Kidney capillary endothelial cell (primary cell): Measurements from ENCODE around the gene WRNIP1.
"Not testable (repeated sequence)": the region's sequence is repeated elsewhere in the genome, so short reads cannot be mapped to it uniquely, and the experiment has no call there.

Source experiments
- DNase-seq: peaks from one replicate; pipeline ENCODE4 v3.0.0-alpha.2; 2018; ENCODE audit warnings: low spot score

The WRNIP1 gene

DNA sequence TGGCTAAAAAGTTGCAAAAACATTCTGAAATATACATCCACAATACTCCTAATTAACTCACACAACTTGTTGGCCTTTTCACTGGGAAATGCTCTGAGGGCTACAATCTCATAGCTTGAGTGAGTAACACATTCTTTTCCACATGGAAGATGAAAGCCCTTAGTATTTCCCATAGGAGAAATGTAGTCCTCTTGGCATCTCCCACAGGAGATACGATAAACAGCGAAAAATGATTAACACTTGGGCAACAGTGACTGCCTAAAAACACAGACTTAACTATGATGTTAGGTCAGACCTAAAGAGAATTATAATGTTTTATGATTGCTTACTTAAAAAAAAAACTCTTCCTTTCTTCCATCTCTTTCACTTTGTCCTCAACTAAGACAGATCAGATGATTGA lies 23.4 kb upstream of the WRNIP1 start:
- DNase-seq: no peak

DNA sequence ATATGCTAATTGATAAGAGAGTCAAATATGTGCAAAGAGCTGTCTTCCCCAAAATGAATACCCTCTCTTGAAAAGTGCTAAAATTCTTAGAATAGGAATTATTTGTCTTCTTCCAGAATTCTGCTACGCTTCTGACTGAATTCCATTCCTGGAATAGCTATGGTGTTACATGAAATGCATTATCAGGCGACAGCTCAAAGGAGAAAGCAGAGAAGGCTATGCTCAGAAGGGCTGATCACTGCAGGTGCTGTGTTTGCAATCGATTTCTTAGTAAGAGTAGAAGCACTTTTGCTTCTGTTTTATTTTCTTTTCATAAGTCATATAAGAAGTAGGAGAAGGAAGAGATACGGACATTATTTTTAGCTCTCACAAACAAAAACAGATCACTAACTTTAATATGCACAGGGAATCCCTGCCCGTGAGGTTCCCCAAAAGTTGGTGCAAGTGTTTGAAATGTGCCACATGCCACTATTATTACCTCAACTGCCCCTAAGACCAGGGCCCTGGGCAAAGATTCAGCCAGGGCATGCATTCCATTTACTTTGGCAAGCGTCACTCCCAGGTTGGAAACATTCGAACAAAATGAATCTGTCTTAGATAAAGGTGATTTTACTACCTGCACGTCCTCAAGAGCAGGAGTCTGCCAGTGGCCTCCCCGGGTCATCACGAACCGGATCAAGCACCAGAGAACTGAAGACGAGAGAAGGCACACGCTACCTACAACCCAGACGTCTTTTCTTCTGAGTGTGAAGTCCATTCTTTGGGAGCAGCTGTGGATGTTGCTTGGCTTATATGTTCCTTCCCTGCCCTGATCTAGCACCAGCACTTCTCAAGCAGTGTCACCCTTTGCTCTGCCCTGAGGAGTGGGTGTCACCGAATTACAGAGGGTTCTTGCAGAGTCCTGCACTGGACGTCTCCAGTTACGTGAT lies 21.6 kb upstream of the WRNIP1 start:
- DNase-seq: no peak

DNA sequence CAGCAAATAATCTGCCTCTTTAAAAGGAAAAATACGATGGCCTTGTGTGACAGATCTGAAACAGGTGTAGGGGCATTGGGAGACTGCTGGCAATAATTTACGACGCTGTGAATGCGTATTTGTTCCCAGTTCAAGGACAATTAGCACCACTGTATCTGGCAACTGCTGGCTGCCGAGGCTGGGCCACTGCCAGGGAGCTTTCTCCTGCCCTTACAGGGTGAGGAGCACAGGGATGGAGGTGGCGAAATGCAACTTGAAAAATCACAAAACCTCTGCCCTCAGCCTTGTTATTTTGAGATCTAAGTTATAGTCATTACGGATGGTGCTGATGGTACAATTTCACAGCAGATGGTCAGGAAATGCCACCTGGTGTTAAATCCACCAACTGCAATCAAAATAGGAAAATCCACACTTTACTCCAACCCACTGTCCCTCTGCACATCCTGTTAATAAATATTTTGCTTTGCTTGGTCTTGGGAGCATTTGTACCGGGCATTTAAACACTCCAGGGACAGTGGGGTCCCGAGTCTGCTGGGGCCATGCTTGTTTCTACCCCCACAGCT lies 20.9 kb upstream of the WRNIP1 start:
- no peak for DNase-seq

DNA sequence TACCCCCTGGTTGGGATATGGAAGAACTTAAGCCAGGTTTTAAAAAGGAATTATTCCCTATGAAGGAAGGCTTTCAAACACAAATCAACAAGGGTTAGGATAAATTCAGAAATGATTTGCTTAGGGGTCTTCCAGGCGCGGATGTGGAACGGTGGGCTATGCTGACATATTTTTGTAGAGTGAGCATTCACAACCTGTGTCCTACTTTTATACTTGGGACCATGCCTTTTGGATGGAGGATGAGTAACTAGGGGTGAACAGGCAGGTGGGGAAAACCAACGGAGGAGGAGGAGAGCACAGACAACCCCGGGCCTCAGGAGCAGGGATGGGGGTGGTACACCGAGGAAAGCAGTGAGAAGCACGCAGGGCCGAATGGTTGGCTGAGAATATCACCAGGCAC lies 20.4 kb upstream of the WRNIP1 start:
- DNase-seq: no peak

DNA sequence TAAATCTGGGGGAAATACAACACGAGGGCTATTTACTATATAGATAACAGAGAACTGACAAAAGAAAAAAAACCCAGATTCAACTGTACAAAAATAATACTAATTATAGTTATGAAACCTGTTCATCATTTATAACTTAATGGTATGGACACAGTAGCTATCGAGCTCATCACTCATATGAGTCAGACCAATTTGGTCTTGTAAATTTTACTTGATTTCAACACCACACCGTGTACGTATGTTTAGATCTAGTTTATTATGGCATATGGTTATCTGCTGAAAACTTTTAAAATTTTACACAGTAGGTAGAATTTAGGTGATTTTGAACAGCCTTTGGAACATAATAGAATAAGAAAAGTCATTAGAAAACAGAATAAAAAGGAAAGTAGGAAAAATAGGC lies 19.9 kb upstream of the WRNIP1 start:
- DNase-seq: no peak

DNA sequence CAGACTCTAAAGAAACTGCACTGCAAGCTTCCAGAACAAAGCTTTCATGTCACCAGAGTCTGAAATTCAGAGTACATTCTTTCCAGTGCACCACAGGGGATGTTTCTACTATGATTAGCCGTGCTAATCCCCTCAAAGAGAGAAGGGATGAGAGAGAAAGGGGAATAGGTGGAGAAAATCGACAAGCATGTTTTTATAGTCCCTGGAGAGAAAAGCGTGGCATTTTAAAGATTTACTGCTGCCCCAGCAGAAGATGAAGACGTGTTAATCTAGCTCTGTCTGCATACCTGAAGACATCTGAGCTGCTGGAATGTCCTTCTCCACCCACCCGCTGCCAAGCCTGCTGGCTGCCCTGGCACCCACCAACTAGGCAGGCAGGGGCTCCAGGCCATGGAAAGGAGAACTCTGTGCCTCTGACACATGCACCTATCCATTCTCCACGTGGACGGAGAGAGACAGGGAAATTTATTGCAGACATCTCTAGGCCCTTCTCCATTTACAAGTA lies 18.6 kb upstream of the WRNIP1 start:
- no peak for DNase-seq

DNA sequence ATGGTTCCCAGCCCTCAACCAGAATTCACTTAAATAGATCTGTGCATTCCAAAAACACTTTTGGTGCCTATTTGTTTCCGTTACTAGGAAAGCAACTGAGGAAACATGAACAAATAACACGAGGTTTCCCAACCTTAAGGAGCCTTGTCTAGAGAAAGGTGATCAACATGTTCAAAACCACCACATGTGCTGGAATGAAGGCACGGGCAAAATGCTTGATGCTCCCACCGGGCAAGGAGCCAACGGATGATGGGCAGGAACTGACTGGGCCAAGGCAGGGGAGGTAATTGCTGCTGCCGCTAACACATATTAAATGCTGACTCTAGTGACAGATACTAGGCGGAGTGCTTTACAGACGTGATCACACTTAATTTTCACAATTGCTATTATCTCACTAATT lies 17.0 kb upstream of the WRNIP1 start:
- no peak for DNase-seq

DNA sequence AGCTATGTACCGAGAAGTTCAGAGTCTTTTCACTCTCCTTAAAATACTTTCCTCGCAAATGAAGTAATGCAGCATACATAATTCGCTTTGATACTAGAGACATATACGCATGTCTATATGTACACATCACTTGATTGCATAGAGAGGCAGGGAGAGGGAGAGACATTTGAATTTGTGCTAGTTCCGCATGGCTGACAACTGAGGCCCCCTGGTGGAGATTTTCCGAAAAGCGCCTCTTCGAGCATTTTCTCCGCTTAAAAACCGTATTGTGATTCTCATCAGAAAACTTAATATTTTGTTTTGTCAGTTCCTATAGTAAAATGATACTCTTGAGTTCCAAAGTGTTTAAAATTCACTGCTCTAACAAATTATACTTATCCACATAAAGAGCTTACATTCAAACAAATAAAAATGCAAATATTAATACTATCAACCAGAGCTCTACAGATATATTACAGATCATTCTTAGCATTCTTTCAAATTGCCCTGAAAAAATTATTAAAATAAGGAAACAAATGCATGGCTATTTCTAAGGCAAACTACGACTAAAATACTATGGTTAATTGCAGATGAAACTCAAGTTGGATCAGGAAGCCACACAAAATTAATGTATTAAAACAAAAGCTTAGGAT lies 15.1 kb upstream of the WRNIP1 start:
- DNase-seq: peak; percentile 56

DNA sequence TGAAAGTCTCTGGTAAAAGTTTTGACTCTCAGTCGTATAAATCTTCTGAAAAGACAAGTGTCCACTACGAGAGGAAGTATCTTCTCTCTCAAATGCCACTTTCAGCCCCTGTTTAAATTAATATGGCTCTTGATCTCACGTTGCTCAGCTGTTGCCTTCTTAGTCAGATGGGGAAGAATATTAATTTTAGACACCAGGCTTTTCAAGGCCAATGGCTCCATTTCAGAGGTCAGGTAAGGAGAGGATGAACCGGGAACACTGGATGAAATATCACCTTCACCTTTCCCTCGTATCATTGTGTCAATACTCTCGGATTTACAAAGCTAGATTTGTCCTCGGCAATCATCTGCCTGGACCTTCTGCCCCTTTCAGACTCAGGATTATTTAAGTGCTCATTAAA lies 14.4 kb upstream of the WRNIP1 start, which contains the start of gene MYLK4:
TSS of gene MYLK4 (minus strand) at position 91 of the 400 bp plus-strand sequence. CDS start 1,628 bp downstream, outside the sequence.
- DNase-seq: no peak

DNA sequence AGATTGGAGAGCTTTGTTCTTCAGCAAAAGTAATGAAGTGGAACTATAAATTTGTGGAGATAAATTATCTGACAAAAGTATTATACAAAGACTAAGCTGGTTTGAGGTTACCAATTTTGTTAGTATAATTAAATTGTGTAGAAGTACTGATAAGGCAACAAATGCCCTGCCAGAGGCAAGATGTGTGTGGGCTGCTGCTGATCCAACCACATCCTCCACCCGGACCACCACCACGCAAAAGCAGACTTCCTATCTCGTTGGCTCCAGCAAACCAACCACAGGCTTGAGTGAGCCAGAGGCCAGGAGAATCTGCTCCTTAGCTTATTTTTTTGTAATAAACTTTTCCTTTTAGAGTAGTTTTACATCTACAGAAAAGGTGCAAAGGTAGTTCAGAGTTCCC lies 13.3 kb upstream of the WRNIP1 start:
- DNase-seq: no peak

DNA sequence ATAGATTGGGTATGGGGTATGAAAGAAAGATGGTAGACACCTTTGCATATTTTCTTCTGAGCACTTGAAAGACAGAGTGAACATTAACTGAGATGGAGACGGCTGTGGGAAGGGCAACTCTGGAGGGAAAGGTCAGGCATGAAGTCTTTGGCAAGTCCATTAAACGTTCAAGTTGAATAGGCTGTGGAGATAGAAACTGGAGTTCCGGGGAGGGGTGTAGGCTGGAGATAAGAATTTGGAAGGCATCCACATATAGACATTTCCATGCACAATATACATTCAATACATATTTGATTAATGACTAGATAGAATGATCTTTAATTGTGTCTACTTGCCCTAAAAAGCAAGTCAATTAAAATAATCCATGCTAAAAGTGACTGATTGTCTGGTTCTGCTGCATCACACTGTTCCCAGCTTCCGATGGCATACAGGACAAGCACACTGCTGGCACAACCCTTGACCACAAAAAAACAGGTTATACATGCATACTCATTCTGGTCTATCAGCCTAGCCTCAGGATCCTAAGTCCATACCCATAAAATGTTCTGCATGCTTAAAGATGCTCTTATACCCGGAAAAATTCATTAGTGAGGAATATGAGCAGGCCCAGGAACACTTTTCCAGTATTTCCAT lies 12.6 kb upstream of the WRNIP1 start:
- DNase-seq: no peak

DNA sequence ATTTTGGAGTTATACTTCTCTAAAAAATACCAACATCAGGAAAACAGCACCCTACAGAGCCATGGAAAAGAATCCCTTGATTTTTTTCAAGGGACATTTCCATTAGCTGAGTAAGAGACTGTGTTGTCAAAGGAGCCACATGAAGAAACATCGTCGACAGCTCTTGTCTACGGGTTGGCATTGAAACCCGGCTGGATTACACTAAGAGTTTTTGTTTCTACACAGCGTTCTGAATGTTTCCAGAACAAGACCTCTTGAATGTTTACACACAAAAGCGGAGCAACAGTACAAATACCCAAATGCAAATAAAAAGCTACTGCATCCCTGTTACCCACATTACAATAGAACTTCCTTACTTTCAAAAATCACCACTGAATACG lies 12.1 kb upstream of the WRNIP1 start:
- no peak for DNase-seq

DNA sequence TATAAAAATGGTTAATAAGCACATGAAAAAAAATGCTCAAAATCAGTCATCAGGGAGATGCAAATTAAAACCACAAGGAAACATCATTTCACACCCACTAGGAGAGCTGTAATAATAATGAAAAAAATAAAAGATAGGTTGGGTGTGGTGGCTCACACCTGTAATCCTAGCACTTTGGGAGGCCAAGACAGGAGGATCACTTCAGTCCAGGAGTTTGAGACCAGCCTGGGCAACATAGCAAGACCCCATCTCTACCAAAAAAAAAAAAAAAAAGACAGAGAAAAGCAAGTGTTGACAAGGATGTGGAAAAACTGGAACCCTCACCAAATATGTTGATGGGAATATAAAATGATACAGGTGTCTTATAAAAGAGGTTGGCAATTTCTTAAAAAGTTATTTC lies 11.4 kb upstream of the WRNIP1 start:
- DNase-seq: no peak

DNA sequence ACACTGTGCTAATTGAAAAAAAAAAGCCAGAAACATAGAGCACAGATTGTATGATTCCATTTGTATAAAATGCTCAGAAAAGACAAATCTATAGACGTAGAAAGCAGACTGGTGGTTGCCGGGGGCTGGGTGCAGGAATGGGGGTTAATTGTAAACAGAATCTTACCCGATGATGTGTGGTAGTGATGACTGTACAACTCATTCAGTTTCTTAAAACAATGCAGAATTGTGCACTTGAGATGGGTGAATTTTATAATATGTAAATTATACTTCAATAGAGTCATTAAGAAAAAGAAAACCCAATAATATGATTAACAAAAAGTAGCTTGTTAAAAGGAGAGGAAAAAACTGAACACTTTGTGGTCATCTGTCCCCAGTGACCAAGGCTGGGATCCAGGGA lies 10.8 kb upstream of the WRNIP1 start:
- no peak for DNase-seq

DNA sequence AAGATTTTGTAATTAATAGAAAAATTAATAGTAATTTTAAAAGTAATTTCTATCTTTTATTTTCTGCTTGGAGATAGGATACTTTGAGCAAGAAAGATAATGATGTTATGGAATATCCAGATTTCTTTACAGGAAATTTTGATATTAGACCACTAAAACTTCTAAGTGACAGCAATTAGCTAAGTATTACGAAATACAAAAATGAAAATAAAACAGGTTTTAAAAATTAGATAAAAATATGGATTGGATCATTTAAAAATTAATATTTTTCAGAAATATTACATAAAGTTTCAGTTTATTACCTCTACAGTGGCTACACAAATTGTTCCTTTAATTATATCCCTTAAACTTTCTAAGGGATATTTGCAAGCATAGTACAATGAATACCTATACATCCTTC lies 10.3 kb upstream of the WRNIP1 start:
- DNase-seq: no peak

DNA sequence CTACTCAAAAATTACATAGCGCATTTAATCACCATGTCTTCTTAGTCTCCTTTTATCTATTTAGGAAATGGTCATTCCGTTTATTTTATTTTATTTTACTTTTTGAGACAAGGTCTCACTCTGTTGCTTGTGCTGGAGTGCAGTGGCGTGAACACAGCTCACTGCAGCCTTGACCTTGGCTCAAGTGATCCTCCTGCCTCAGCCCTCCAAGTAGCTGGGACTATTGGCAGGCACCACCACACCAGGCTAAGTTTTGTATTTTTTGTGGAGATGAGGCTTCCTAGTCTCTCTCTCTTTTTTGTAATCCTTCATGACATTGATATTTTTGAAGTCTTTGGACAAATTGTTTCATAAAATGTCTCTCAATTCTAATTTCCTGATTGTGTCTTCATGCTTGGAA lies 9.7 kb upstream of the WRNIP1 start:
- DNase-seq: no peak

DNA sequence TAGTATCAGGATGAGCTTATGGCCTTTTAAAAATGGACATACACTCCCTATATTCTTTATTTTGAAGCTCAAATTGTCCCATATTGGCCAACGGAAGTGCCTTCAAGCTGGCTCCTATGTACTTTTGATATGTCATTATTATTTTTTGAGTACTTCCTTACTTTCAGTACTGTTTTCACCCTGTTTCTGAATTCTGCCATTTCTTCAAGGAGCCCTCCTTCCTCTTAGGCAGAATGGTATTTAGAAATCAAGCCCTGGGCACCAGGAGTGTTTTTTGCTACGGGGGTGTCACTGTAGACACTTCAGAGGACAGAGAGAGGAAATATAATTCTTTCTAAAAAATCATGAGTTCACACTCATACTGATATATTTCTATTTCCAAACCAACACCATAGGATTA lies 9.0 kb upstream of the WRNIP1 start:
- DNase-seq: no peak

DNA sequence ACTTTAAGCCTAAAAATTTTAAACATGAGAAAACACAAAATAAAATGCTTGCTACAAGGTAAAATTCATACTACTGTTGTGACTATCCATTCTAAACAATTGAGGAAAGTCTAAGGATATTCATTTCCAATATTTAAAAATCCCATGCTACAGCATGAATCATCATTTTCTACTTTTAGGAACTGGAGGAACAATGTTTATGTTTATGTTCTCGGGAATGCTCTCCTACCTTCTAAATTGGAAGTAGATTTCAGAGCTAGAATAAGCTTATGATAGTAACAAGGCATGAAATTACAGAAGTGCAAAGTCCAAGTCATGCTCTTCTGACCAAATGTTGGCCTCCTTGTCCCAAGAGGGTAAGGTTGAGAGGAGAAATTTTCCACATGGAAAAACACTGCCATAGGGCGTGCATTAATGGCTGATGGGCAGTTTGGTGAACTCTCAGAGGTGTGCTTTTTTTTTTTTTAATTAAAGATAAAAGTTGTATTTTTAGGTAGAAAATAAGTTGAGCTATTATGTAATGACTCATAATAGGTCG lies 8.4 kb upstream of the WRNIP1 start:
- no peak for DNase-seq

DNA sequence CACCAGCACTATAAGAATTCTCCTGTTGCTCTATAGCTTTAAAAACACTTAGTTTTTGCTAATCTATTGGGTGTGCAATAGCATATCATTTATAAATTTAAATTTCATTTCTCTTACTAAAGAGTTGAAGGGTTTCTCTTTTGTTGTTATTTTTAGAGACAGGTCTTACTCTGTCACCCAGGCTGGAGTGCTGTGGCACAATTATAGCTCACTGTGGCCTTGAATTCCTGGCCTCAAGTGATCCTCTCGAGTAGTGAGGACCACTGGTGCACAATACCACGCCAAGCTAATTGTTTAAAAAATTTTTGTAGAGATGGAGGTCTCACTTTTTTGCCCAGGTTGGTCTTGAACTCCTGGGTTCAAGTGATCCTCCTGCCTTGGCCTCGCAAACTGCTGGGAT lies 6.2 kb upstream of the WRNIP1 start:
- no peak for DNase-seq

DNA sequence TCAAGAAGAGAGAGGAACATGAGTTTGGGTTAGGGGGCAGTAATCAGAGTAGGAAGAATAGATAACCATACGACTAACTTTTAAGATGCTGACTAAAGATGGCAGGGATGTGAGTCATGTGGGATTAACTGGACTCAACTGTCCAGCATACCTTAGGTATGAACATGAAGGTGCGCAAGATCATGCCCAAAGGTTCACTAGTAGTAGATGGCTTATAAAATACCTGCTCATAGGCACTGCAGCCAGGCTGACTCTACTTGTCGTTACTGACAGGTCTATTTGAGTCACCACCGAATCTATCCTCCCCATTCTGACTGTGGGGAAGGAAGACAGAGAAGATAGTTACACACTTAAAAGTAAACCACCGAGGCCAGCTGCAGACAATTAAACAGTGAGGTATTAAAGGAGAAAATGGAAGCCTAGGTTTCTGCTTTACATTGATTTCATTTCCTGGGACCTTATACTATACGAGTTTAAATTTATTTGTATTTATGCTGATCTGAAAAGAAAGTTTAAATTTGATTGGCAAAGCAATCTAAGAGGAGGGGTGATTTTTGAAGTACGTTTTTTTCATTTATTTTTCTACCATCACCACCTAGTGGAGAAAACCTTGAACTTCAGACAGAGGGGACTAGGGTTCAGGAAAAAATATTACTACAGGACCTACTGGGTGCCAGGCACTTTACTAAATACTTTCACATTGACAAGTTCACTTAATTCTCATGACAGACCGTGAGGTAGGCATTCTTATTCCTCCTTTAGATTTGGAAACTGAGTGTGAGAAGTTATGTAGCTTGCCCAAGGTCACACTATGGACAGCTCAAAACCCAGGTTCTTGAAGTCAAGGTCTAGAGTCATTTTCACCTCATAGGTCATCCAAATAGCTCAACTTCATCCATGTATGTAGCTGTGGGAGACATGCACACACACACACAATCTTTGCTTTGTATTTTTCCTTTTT lies 4.0 kb upstream of the WRNIP1 start:
- no peak for DNase-seq

DNA sequence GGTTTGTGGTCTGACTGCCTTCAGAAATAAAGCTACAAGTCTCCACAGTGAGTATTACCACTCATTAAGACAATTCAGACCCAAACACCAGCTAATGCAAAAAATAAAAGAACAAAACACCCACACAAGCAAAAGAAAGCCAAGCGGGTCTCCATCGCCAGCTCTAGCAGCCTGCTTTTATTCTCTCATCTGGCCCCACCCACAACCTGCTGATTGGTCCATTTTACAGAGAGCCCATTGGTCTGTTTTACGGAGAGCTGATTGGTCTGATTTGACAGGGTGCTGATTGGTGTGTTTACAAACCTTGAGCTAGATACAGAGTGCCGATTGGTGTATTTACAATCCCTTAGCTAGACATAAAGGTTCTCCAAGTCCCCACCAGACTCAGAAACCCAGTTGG lies 2.3 kb upstream of the WRNIP1 start:
- DNase-seq: not testable (repeated sequence)
